Loucy (cell line): Measurements from ENCODE around the gene RNF40.

Experiments used
- H2AFZ ChIP-seq: fragments of 200-600 bp; sonication (generic); 2 replicates; pipeline ENCODE4 v1.6.0; 2016; ENCODE audit warnings: antibody characterized with exemption, mild to moderate bottlenecking, low read length, moderate library complexity
- H3F3A ChIP-seq: fragments of 200-600 bp; 2 replicates; pipeline ENCODE4 v1.6.0; 2016; ENCODE audit warnings: antibody characterized with exemption, low read depth, mild to moderate bottlenecking
- H3K27me3 ChIP-seq: fragments of 200-600 bp; sonication (generic); 2 replicates; pipeline ENCODE4 v1.6.1; 2014; ENCODE audit warnings: low read length, mild to moderate bottlenecking; ENCODE audit not compliant: insufficient read depth, poor library complexity, severe bottlenecking
- H3K36me3 ChIP-seq: fragments of 200-600 bp; sonication (generic); 2 replicates; pipeline ENCODE4 v1.6.1; 2016; ENCODE audit warnings: low read length; ENCODE audit not compliant: insufficient read depth
- H3K4me1 ChIP-seq: fragments of 200-600 bp; sonication (generic); 2 replicates; pipeline ENCODE4 v1.5.1; 2014; ENCODE audit warnings: low read length, mild to moderate bottlenecking; ENCODE audit not compliant: insufficient read depth, poor library complexity, severe bottlenecking
- H3K4me2 ChIP-seq: fragments of 200-600 bp; sonication (generic); 2 replicates; pipeline ENCODE4 v1.6.0; 2014; ENCODE audit warnings: antibody characterized with exemption, low read length, low read depth, mild to moderate bottlenecking; ENCODE audit not compliant: poor library complexity, severe bottlenecking
- H3K4me3 ChIP-seq: fragments of 200-600 bp; sonication (generic); 2 replicates; pipeline ENCODE4 v1.5.1; 2014; ENCODE audit warnings: low read length, mild to moderate bottlenecking, mixed read lengths; ENCODE audit not compliant: poor library complexity, severe bottlenecking
- H3K79me2 ChIP-seq: fragments of 200-600 bp; sonication (generic); 2 replicates; pipeline ENCODE4 v1.6.1; 2014; ENCODE audit warnings: low read length; ENCODE audit not compliant: insufficient read depth
- H3K9ac ChIP-seq: fragments of 200-600 bp; sonication (generic); 2 replicates; pipeline ENCODE4 v1.6.0; 2014; ENCODE audit warnings: mild to moderate bottlenecking, low read depth, low read length, moderate library complexity; ENCODE audit not compliant: poor library complexity, severe bottlenecking
- H3K9me2 ChIP-seq: fragments of 200-600 bp; sonication (generic); replicated peaks from 2 replicates; pipeline ENCODE4 v1.6.1; 2016; ENCODE audit warnings: low read depth, low read length, mixed read lengths
- H3K9me3 ChIP-seq: fragments of 200-600 bp; sonication (generic); 2 replicates; pipeline ENCODE4 v1.6.1; 2014; ENCODE audit warnings: mild to moderate bottlenecking, antibody characterized with exemption, low read length, low read depth; ENCODE audit not compliant: insufficient read depth
- H4K20me1 ChIP-seq: fragments of 200-600 bp; sonication (generic); 2 replicates; pipeline ENCODE4 v1.6.0; 2014; ENCODE audit warnings: antibody characterized with exemption, low read length, mild to moderate bottlenecking; ENCODE audit not compliant: insufficient read depth, poor library complexity, severe bottlenecking
- CTCF ChIP-seq: fragments of 200-600 bp; sonication (generic); conservative IDR thresholded peaks from 2 replicates; pipeline ENCODE4 v1.5.1; 2014; ENCODE audit warnings: mild to moderate bottlenecking, antibody characterized with exemption, low read length
- EZH2phosphoT487 ChIP-seq: fragments of 200-600 bp; IDR thresholded peaks from 2 replicates; pipeline ENCODE4 v1.6.1; 2018; ENCODE audit warnings: antibody characterized with exemption, mild to moderate bottlenecking, moderate library complexity, borderline replicate concordance

The RNF40 gene

GRCh38 chr16:30779596-30779995 is 17.5 kb downstream of the RNF40 start:
- no peak overlapping the region for H3K9ac ChIP-seq
- no peaks in the 10 kb centered on the region for H3K79me2 ChIP-seq
- no peaks in the 10 kb centered on the region for H3K27me3 ChIP-seq
- no peak overlapping the region for H3K4me2 ChIP-seq
- no peak for TF ChIP-seq CTCF
- no peak for TF ChIP-seq EZH2phosphoT487
- no peaks in the 10 kb centered on the region for H3K9me3 ChIP-seq
- H2AFZ ChIP-seq, result no peak overlapping the region
- H4K20me1 ChIP-seq, result no peaks in the 10 kb centered on the region
- no peaks in the 10 kb centered on the region for H3K9me2 ChIP-seq
- no peaks in the 10 kb centered on the region for H3F3A ChIP-seq
- peaks cover 16% of the 10 kb centered on the region; the same call in 1 of the 2 replicates for H3K36me3 ChIP-seq
- no peaks in the 10 kb centered on the region for H3K4me1 ChIP-seq
- no peak overlapping the region for H3K4me3 ChIP-seq

GRCh38 chr16:30780021-30780420 is 17.9 kb downstream of the RNF40 start:
- no peaks in the 10 kb centered on the region for H3K27me3 ChIP-seq
- TF ChIP-seq EZH2phosphoT487 (no peak), CTCF (no peak)
- H3K4me2 ChIP-seq, result no peak overlapping the region
- no peaks in the 10 kb centered on the region for H3K9me3 ChIP-seq
- no peaks in the 10 kb centered on the region for H4K20me1 ChIP-seq
- H3K36me3 ChIP-seq, result peaks cover 16% of the 10 kb centered on the region; the same call in 1 of the 2 replicates
- H3K9me2 ChIP-seq, result no peaks in the 10 kb centered on the region
- no peak overlapping the region for H2AFZ ChIP-seq
- H3K4me1 ChIP-seq, result no peaks in the 10 kb centered on the region
- H3K79me2 ChIP-seq, result peaks cover 3% of the 10 kb centered on the region; the same call in 1 of the 2 replicates
- no peak overlapping the region for H3K9ac ChIP-seq
- no peaks in the 10 kb centered on the region for H3F3A ChIP-seq
- H3K4me3 ChIP-seq, result no peak overlapping the region

GRCh38 chr16:30780549-30780948 is 18.4 kb downstream of the RNF40 start:
- Histone ChIP-seq H4K20me1 (no peaks in the 10 kb centered on the region), H3K27me3 (no peaks in the 10 kb centered on the region), H3K36me3 (peaks cover 16% of the 10 kb centered on the region; the same call in 1 of the 2 replicates)

More at GRCh38 chr16:30780549-30780948, 18.4 kb downstream of the RNF40 start:
- no peak overlapping the region for H3K4me2 ChIP-seq
- H3K4me3 ChIP-seq, result no peak overlapping the region
- no peak for TF ChIP-seq CTCF
- no peak for TF ChIP-seq EZH2phosphoT487
- no peak overlapping the region for H2AFZ ChIP-seq
- H3K9ac ChIP-seq, result no peak overlapping the region
- H3K79me2 ChIP-seq, result peaks cover 9% of the 10 kb centered on the region; the same call in 1 of the 2 replicates
- H3F3A ChIP-seq, result no peaks in the 10 kb centered on the region
- no peaks in the 10 kb centered on the region for H3K9me2 ChIP-seq
- no peaks in the 10 kb centered on the region for H3K4me1 ChIP-seq
- H3K9me3 ChIP-seq, result no peaks in the 10 kb centered on the region
